H1 (cell line): ENCODE results near the gene CAMKMT. TPM values are rescaled to one million over a fixed set of nuclear protein-coding genes. Genes with fewer than 3 reads are reported as not detected.

Source experiments
- CBX5 ChIP-seq: fragments of 300-800, 300-1000 bp; sonication (generic); IDR thresholded peaks from 2 replicates; pipeline ENCODE4 v1.7.1; 2016; ENCODE audit warnings: antibody characterized with exemption, low read length, low read depth
- CHD7 ChIP-seq: fragments of 300-600 bp; sonication (generic); IDR thresholded peaks from 2 replicates; pipeline ENCODE4 v1.7.1; 2012; ENCODE audit warnings: low read length, moderate library complexity, mild to moderate bottlenecking, inconsistent platforms; ENCODE audit not compliant: insufficient replicate concordance
- FOSL1 ChIP-seq: IDR thresholded peaks from 2 replicates; pipeline ENCODE4 v1.6.1; 2011; ENCODE audit warnings: mild to moderate bottlenecking, low read depth, low read length, moderate library complexity; ENCODE audit not compliant: insufficient read depth
- GABPA ChIP-seq: IDR thresholded peaks from 2 replicates; pipeline ENCODE4 v1.6.1; 2011; ENCODE audit warnings: mild to moderate bottlenecking, low read length, moderate library complexity, borderline replicate concordance; ENCODE audit not compliant: insufficient read depth
- KDM1A ChIP-seq: fragments of 200-600, 300-600 bp; sonication (generic); IDR thresholded peaks from 2 replicates; pipeline ENCODE4 v1.7.1; 2016; ENCODE audit warnings: mild to moderate bottlenecking, low read length, borderline replicate concordance
- KDM5A ChIP-seq: fragments of 200-600 bp; IDR thresholded peaks from 2 replicates; pipeline ENCODE4 v1.7.1; 2012; ENCODE audit warnings: mild to moderate bottlenecking, low read length, inconsistent platforms, mixed read lengths
- MAX ChIP-seq: IDR thresholded peaks from 2 replicates; pipeline ENCODE4 v1.6.1; 2012; ENCODE audit warnings: inconsistent platforms
- PHF8 ChIP-seq: fragments of 200-600 bp; sonication (generic); conservative IDR thresholded peaks from 2 replicates; pipeline ENCODE4 v1.7.1; 2012; ENCODE audit warnings: low read depth, mild to moderate bottlenecking, inconsistent platforms, low read length, moderate library complexity
- RNF2 ChIP-seq: fragments of 200-900, 300-1000 bp; sonication (generic); IDR thresholded peaks from 2 replicates; pipeline ENCODE4 v1.7.1; 2016; ENCODE audit warnings: borderline replicate concordance, low read depth, mild to moderate bottlenecking, antibody characterized with exemption, low read length; ENCODE audit not compliant: poor library complexity, severe bottlenecking; ENCODE audit errors: missing control alignments
- SIRT6 ChIP-seq: IDR thresholded peaks from one replicate; pipeline ENCODE4 v1.7.1; 2012; ENCODE audit warnings: low read length, inconsistent platforms
- ZNF274 ChIP-seq: IDR thresholded peaks from 2 replicates; pipeline ENCODE4 v1.7.0; 2012; ENCODE audit warnings: low read length, borderline replicate concordance; ENCODE audit errors: extremely low read depth
- polyA plus RNA-seq, 7 experiments: library from polyadenylated mRNA; depleted of rRNA in 3 of 7; stranded (reverse) in 5 of 7; unstranded in 2 of 7; fragments of >200 nt in 5 of 7; fragments of 200-250 nt in 2 of 7; gene quantifications; 1 replicate in 5 of 7; 2 replicates in 1 of 7; 4 replicates in 1 of 7; pipeline versions ENCODE4 v1.2.1 to v1.2.3, GENCODE V29; 2011 to 2013; ENCODE audit warnings: missing spikeins in 2 of 7, mixed read lengths in 2 of 7
- total RNA-seq: library from RNA; stranded (reverse); fragmentation: NEBNext Ultra II Directional; extraction: Animal tissue kit (Norgen Biotek cat#: 25700); gene quantifications from 2 replicates; pipeline ENCODE4 v1.2.1, GENCODE V29; 2021

CAMKMT gene
- total and polyA plus RNA-seq, 2 of the 8 experiments (the other 6 are each of a cell fraction or from before 2014, with no cell fraction given): 14.7 to 22.4 TPM

- TF ChIP-seq CHD7 (no peak), RNF2 (no peak), KDM1A (no peak), CBX5 (no peak), FOSL1 (no peak), ZNF274 (no peak), KDM5A (no peak), MAX (no peak), GABPA (no peak), PHF8 (no peak), SIRT6 (no peak)
These were observed 30.9 kb upstream of the CAMKMT start (continued) for GRCh38 chr2:44330801-44331200.
